GM23248 (cell line): Measurements from ENCODE around the gene TTLL8. TPM values are rescaled to one million over a fixed set of nuclear protein-coding genes. Genes with fewer than 3 reads are reported as not detected.

Source experiments
- DNase-seq: peaks from one replicate; pipeline ENCODE4 v3.0.0-alpha.2; 2015
- H2AFZ ChIP-seq: fragments of 200-600 bp; sonication (generic); 2 replicates; pipeline ENCODE4 v1.6.1; 2016; ENCODE audit warnings: antibody characterized with exemption
- H3F3A ChIP-seq: fragments of 200-600 bp; sonication (generic); 2 replicates; pipeline ENCODE4 v1.6.1; 2016; ENCODE audit warnings: mild to moderate bottlenecking, antibody characterized with exemption, mixed run types; ENCODE audit not compliant: insufficient read depth
- H3K27ac ChIP-seq: fragments of 200-600 bp; sonication (generic); 2 replicates; pipeline ENCODE4 v1.5.1; 2016; ENCODE audit warnings: mild to moderate bottlenecking
- H3K27me3 ChIP-seq: fragments of 200-600 bp; sonication (generic); replicated peaks from 2 replicates; pipeline ENCODE4 v1.6.1; 2016; ENCODE audit warnings: mild to moderate bottlenecking; ENCODE audit not compliant: insufficient read depth
- H3K36me3 ChIP-seq: fragments of 200-600 bp; sonication (generic); 2 replicates; pipeline ENCODE4 v1.6.1; 2016; ENCODE audit warnings: low read depth, mild to moderate bottlenecking
- H3K4me1 ChIP-seq: fragments of 200-600 bp; sonication (generic); 2 replicates; pipeline ENCODE4 v1.6.1; 2016; ENCODE audit warnings: mild to moderate bottlenecking; ENCODE audit not compliant: insufficient read depth
- H3K4me2 ChIP-seq: fragments of 200-600 bp; sonication (generic); one replicate; pipeline ENCODE4 v1.6.1; 2016; ENCODE audit warnings: mild to moderate bottlenecking; ENCODE audit not compliant: unreplicated experiment
- H3K4me3 ChIP-seq: fragments of 200-600 bp; sonication (generic); 2 replicates; pipeline ENCODE4 v1.5.1; 2016; ENCODE audit warnings: mild to moderate bottlenecking
- H3K79me2 ChIP-seq: fragments of 200-600 bp; sonication (generic); 2 replicates; pipeline ENCODE4 v1.6.1; 2016; ENCODE audit warnings: mild to moderate bottlenecking; ENCODE audit not compliant: insufficient read depth
- H3K9ac ChIP-seq: fragments of 200-600 bp; sonication (generic); 2 replicates; pipeline ENCODE4 v1.6.1; 2016; ENCODE audit warnings: mild to moderate bottlenecking
- H3K9me2 ChIP-seq: fragments of 200-600 bp; sonication (generic); 2 replicates; pipeline ENCODE4 v1.6.1; 2016; ENCODE audit warnings: mixed run types, mild to moderate bottlenecking, moderate library complexity; ENCODE audit not compliant: insufficient read depth
- H3K9me3 ChIP-seq: fragments of 200-600 bp; sonication (generic); one replicate; pipeline ENCODE4 v1.6.1; 2017; ENCODE audit warnings: low read depth
- H4K20me1 ChIP-seq: fragments of 200-600 bp; sonication (generic); 2 replicates; pipeline ENCODE4 v1.6.0; 2016; ENCODE audit not compliant: insufficient read depth
- EZH2 ChIP-seq: fragments of 200-600 bp; sonication (generic); IDR thresholded peaks from 2 replicates; pipeline ENCODE4 v1.6.1; 2018; ENCODE audit warnings: antibody characterized with exemption, mild to moderate bottlenecking; ENCODE audit not compliant: insufficient read depth, poor library complexity, severe bottlenecking
- EZH2phosphoT487 ChIP-seq: fragments of 200-600 bp; sonication (generic); IDR thresholded peaks from 2 replicates; pipeline ENCODE4 v1.6.1; 2018; ENCODE audit warnings: antibody characterized with exemption, moderate library complexity, mild to moderate bottlenecking, low read depth; ENCODE audit not compliant: insufficient read depth
- WGBS, 2 experiments: methylation state at CpG; one replicate each; pipeline ENCODE4 v1.1.6; 2015 to 2017; ENCODE audit warnings: low lambda C conversion rate in 2 of 2, low coverage in 1 of 2; ENCODE audit errors: missing lambda C conversion rate in 2 of 2; 5-methylcytosine and 5-hydroxymethylcytosine counted together
- in situ Hi-C: fragments of 300-500 bp; cut with MboI; formaldehyde crosslinking; loops from 2 replicates; pipeline ENCODE4 v1.15.0; 2020
- polyA plus RNA-seq: library from polyadenylated mRNA; unstranded; fragments of >200 nt; fragmentation: Nextera tagmentation; extraction: Ambion mirVana; gene quantifications from 2 replicates; pipeline ENCODE4 v1.2.1, GENCODE V29; 2016
- total RNA-seq: library from RNA; depleted of rRNA; stranded (reverse); fragments of >200 nt; shearing (Covaris generic); gene quantifications from 2 replicates; pipeline ENCODE4 v1.2.3, GENCODE V29; 2014; rRNA removed

The TTLL8 gene
- total RNA-seq (not detected in 2 replicates), polyA plus RNA-seq (not detected in 2 replicates)

GRCh38 chr22:50058061-50058905 lies at the start of gene TTLL8:
Gene TTLL8, minus strand, starts transcription at chr22:50058298.
- H4K20me1 ChIP-seq, result no peaks in the 10 kb centered on the region
- no peak within 1 kb of the TSS; the same call in 1 of the 2 replicates for H2AFZ ChIP-seq
- WGBS, 2 experiments, result 8% methylated on average over 2 to 56 of the region's 102 CpGs
- peaks cover 29% of the 10 kb centered on the region for H3K27me3 ChIP-seq
- TF ChIP-seq EZH2, result no peak
- no peak for TF ChIP-seq EZH2phosphoT487
- H3K4me3 ChIP-seq, result 0 out of 2 replicates have a peak within 1 kb of the TSS, but pooled peaks have one; percentile 31
- peak within 1 kb of the TSS; percentile 68 for H3K4me2 ChIP-seq
- H3K4me1 ChIP-seq, result no peaks in the 10 kb centered on the region
- no peaks in the 10 kb centered on the region for H3K9me2 ChIP-seq
- H3K9ac ChIP-seq, result no peak within 1 kb of the TSS
- H3K27ac ChIP-seq, result no peak within 1 kb of the TSS
- H3K79me2 ChIP-seq, result no peaks in the 10 kb centered on the region
- in situ Hi-C loops, result no loop called here
- DNase-seq, result no peak
- no peaks in the 10 kb centered on the region for H3F3A ChIP-seq
- H3K9me3 ChIP-seq, result no peaks in the 10 kb centered on the region
- no peaks in the 10 kb centered on the region for H3K36me3 ChIP-seq

- no peak for DNase-seq
- peaks cover 3% of the 10 kb centered on the region; the same call in 1 of the 2 replicates for H3K4me1 ChIP-seq
Observed at GRCh38 chr22:50107529-50107928, 49.4 kb upstream of the TTLL8 start.

GRCh38 chr22:50105208-50106100 lies 47.4 kb upstream of the TTLL8 start:
- no peak for DNase-seq
- Histone ChIP-seq H3K79me2 (no peaks in the 10 kb centered on the region), H3K27me3 (peaks cover 6% of the 10 kb centered on the region; the same call in 1 of the 2 replicates), H2AFZ (no peak overlapping the region), H3K9me2 (no peaks in the 10 kb centered on the region), H3K4me1 (no peaks in the 10 kb centered on the region), H3F3A (no peaks in the 10 kb centered on the region), H3K9ac (no peak overlapping the region), H3K36me3 (no peaks in the 10 kb centered on the region), H3K27ac (no peak overlapping the region), H3K4me2 (no peak overlapping the region), H3K9me3 (no peaks in the 10 kb centered on the region), H4K20me1 (no peaks in the 10 kb centered on the region), H3K4me3 (no peak overlapping the region)
- TF ChIP-seq EZH2 (no peak), EZH2phosphoT487 (no peak)
- in situ Hi-C loops, result no loop called here
- WGBS, 2 experiments, result 64 to 68% methylated on average over 9 of the region's 9 CpGs

More at GRCh38 chr22:50107529-50107928, 49.4 kb upstream of the TTLL8 start:
- in situ Hi-C loops, result no loop called here
- no peaks in the 10 kb centered on the region for H3F3A ChIP-seq
- H3K4me3 ChIP-seq, result no peak overlapping the region
- no peaks in the 10 kb centered on the region for H3K9me2 ChIP-seq
- no peak overlapping the region for H3K4me2 ChIP-seq
- WGBS, 2 experiments, result 62 to 71% methylated on average over 9 of the region's 9 CpGs
- H3K36me3 ChIP-seq, result no peaks in the 10 kb centered on the region
- TF ChIP-seq EZH2, result no peak
- H3K9ac ChIP-seq, result no peak overlapping the region
- no peaks in the 10 kb centered on the region for H3K9me3 ChIP-seq
- H3K27ac ChIP-seq, result no peak overlapping the region
- no peak overlapping the region for H2AFZ ChIP-seq
- no peaks in the 10 kb centered on the region for H4K20me1 ChIP-seq
- H3K79me2 ChIP-seq, result no peaks in the 10 kb centered on the region
- no peaks in the 10 kb centered on the region for H3K27me3 ChIP-seq

- Histone ChIP-seq H3K4me3 (no peak overlapping the region), H3K27me3 (peaks cover 11% of the 10 kb centered on the region; the same call in 1 of the 2 replicates), H3K27ac (no peak overlapping the region), H3K36me3 (no peaks in the 10 kb centered on the region), H2AFZ (no peak overlapping the region), H3K79me2 (no peaks in the 10 kb centered on the region), H3K9me3 (no peaks in the 10 kb centered on the region), H3K9ac (no peak overlapping the region), H3F3A (no peaks in the 10 kb centered on the region), H4K20me1 (no peaks in the 10 kb centered on the region), H3K4me2 (no peak overlapping the region), H3K9me2 (no peaks in the 10 kb centered on the region), H3K4me1 (no peaks in the 10 kb centered on the region)
- in situ Hi-C loops, result no loop called here
- no peak for DNase-seq
- TF ChIP-seq EZH2phosphoT487 (no peak), EZH2 (no peak)
- WGBS, 2 experiments, result 61 to 77% methylated on average over 6 of the region's 6 CpGs
Observed at GRCh38 chr22:50104141-50104544, 46.0 kb upstream of the TTLL8 start.
